Measurements from ENCODE around the gene HDAC10. TPM values are rescaled to one million over a fixed set of nuclear protein-coding genes. Genes with fewer than 3 reads are reported as not detected.

Gene HDAC10
- total and polyA plus RNA-seq, 10 donors: 25.0 to 108 (median 69.9) TPM

DNA sequence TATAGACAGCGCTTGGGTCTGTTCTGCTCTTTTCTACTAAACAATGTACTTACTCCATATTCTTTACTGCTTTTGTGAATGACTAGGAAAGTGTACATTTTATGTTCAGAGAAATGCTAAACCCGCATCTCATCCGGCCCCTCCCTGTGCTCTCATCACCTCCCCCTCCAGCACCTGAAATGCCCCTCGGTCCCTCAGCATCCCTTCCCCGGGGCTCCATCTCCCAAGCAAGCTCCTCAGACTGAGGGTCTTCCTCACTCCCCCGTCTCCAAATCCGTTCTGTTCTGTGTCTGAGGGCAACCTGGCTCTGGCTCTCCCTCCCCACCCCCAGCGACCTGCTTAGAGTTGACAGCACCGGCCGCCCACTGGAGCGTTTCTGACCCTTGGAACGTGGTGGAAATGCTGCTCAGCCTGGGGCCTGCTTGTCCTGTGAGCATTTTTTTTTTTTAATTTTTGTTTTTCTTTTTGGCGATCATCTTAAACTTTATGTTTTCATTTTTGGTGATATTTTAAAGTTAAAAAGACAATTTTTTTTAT, 48.9 kb downstream of the HDAC10 start:
- Histone ChIP-seq H3K4me3 (peak overlapping the region; percentile 69 to 93 (median 75)), H3K4me1 (peaks cover 14 to 87% (median 50%) of the 10 kb centered on the region in 6 donors), H3K27me3 (replicated peaks in 1 of 7) (no peaks in the 10 kb centered on the region), H3K36me3 (peaks cover 0 to 68% (median 28%) of the 10 kb centered on the region in 6 donors), H3K27ac (peak overlapping the region in 2 of 8 donors; percentile 94 to 95), H3K9me3 (no peaks in the 10 kb centered on the region)
- TF ChIP-seq, protein P1, sequence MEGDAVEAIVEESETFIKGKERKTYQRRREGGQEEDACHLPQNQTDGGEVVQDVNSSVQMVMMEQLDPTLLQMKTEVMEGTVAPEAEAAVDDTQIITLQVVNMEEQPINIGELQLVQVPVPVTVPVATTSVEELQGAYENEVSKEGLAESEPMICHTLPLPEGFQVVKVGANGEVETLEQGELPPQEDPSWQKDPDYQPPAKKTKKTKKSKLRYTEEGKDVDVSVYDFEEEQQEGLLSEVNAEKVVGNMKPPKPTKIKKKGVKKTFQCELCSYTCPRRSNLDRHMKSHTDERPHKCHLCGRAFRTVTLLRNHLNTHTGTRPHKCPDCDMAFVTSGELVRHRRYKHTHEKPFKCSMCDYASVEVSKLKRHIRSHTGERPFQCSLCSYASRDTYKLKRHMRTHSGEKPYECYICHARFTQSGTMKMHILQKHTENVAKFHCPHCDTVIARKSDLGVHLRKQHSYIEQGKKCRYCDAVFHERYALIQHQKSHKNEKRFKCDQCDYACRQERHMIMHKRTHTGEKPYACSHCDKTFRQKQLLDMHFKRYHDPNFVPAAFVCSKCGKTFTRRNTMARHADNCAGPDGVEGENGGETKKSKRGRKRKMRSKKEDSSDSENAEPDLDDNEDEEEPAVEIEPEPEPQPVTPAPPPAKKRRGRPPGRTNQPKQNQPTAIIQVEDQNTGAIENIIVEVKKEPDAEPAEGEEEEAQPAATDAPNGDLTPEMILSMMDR (IDR thresholded peaks at IDR 0.05 in 8 of 11, conservative IDR thresholded peaks at IDR 0.05 in 3 of 11): no peak
- no peak for TF ChIP-seq POLR2A (IDR thresholded peaks at IDR 0.05)
- no peak for TF ChIP-seq POLR2AphosphoS5 (IDR thresholded peaks at IDR 0.05)
- DNase-seq: no peak
- intact Hi-C loops (cut with DNase I; ENCODE audit: low total_unique reads): no loop called here
- 73 to 81% (median 77%) methylated on average over 13 of the region's 13 CpGs for WGBS, 5 donors

DNA sequence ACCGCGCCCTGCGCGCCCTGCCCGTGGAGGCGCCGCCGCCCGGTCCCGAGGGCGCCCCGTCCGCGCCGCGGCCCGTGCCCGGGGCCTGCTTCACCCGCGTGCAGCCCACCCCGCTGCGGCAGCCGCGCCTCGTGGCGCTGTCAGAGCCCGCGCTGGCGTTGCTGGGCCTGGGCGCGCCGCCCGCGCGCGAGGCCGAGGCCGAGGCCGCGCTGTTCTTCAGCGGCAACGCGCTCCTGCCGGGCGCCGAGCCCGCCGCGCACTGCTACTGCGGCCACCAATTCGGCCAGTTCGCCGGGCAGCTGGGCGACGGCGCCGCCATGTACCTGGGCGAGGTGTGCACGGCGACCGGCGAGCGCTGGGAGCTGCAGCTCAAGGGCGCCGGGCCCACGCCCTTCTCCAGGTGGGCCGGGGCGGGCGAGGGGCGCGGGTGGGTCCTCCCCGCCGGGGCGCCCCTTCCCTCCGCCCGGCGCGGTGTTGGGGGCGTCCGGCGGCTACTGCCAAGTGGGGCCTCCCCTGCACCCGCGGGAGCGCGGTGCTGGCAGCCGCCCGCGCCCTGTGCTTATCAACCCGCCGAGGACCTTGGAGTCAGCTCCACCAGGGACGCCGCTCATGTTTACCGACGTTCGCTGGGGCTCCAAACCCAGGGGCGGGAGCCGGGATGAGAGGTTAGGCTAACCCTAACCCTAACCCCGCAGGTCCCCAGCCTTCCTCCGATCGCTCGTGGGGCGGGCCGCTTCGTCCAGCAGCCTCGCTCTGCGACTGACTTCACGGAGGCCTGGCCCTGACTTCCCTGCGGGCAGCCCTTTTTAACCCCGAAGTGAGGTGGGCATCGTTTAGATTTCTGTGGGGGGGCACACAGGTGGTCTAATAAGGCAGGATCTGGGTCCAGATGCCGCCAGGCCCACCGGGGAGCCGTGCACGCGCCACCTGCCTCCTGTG, 49.6 kb downstream of the HDAC10 start:
- H3K27me3 ChIP-seq (replicated peaks in 1 of 7): no peaks in the 10 kb centered on the region
- H3K36me3 ChIP-seq: peaks cover 0 to 68% (median 27%) of the 10 kb centered on the region in 6 donors
- no peaks in the 10 kb centered on the region for H3K9me3 ChIP-seq
- 2 to 38% (median 4%) methylated on average over 6 to 115 of the region's 115 CpGs for WGBS, 5 donors
- peak overlapping the region; percentile 69 to 93 (median 75) for H3K4me3 ChIP-seq
- peak overlapping the region in 7 of 8 donors; percentile 82 to 95 (median 91) for H3K27ac ChIP-seq
- peaks cover 12 to 84% (median 42%) of the 10 kb centered on the region in 6 donors for H3K4me1 ChIP-seq
- peak; percentile 87 for DNase-seq
- TF ChIP-seq POLR2AphosphoS5 (IDR thresholded peaks at IDR 0.05): peak in 2 of 3 donors; percentile 9 to 21
- TF ChIP-seq, protein P1 (IDR thresholded peaks at IDR 0.05 in 8 of 11, conservative IDR thresholded peaks at IDR 0.05 in 3 of 11): no peak
- intact Hi-C loops (cut with DNase I; ENCODE audit: low total_unique reads): no loop called here

DNA sequence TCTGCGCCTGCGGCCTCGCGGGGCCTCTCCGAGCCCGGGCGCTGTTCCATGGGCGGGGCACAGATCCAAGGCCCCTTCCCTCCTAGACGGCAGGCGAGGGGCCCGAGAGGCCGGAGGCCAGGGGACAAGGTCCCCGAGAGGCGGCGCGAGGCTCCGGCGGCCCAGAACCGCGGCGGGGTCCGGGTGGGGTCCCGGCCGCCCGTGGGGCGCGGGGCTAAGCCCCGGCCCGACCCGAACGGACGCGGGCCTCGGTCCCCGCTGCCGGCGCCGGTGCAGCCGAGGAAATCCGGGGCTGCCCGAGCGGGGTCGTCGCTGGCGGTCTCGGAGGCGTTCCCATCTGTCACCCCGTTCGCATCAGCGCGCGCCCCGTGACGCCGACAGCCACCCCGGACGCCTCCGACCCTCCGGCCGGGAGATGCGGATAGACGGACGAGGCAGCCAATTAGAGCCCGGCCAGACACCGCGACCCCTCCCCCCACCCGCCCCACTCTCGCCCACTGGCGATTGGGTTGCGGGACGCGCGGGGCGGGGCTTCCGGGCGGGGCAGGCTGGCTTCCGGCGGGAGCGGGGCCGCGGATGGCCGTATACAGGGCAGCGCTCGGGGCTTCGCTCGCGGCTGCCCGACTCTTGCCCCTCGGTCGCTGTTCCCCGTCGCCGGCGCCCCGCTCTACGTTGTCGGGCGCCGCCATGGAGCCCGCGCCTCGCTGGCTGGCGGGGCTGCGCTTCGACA, 50.4 kb downstream of the HDAC10 start, which contains the start of gene SELENOO:
TSS of gene SELENOO (plus strand) at position 551 of the 730 bp plus-strand sequence. CDS start at position 577, 26 bp downstream.
- Histone ChIP-seq H3K9me3 (no peaks in the 10 kb centered on the region), H3K27me3 (replicated peaks in 1 of 7) (no peaks in the 10 kb centered on the region), H3K4me1 (peaks cover 10 to 82% (median 37%) of the 10 kb centered on the region in 6 donors), H3K27ac (peak within 1 kb of the TSS; percentile 69 to 95 (median 88)), H3K4me3 (peak within 1 kb of the TSS; percentile 69 to 93 (median 75)), H3K36me3 (peaks cover 0 to 68% (median 30%) of the 10 kb centered on the region in 6 donors)
- 0 to 1% (median 1%) methylated on average over 11 to 104 of the region's 105 CpGs for WGBS, 5 donors
- intact Hi-C loops (cut with DNase I; ENCODE audit: low total_unique reads): no loop called here
- TF ChIP-seq POLR2A (IDR thresholded peaks at IDR 0.05) (peak in 2 of 3 donors; percentile 57 to 76), POLR2AphosphoS5 (IDR thresholded peaks at IDR 0.05) (peak; percentile 92 to 94 (median 94))
- TF ChIP-seq, protein P1 (IDR thresholded peaks at IDR 0.05 in 8 of 11, conservative IDR thresholded peaks at IDR 0.05 in 3 of 11): peak in 1 of 11 experiments; percentile 35
- peak; percentile 97 for DNase-seq
